Measurements from ENCODE around the gene FOXE3.

Gene FOXE3

GRCh38 chr1:47374501-47374900 is 41.6 kb upstream of the FOXE3 start:
- no peak overlapping the region for H2AFZ ChIP-seq (ENCODE audit: low read length)
- no peak overlapping the region for H3K4me3 ChIP-seq (ENCODE audit: low read length)
- H3K9ac ChIP-seq (ENCODE audit: low read length), result no peak overlapping the region
- no peaks in the 10 kb centered on the region for H3K9me2 ChIP-seq (replicated peaks; ENCODE audit: insufficient read depth, low read length)
- TF ChIP-seq EZH2phosphoT487 (IDR thresholded peaks at IDR 0.05; ENCODE audit: low read length), result no peak
- H3K36me3 ChIP-seq (replicated peaks; ENCODE audit: insufficient read depth, low read length), result no peaks in the 10 kb centered on the region; the same call in 1 of the 2 replicates
- no peaks in the 10 kb centered on the region for H3K79me2 ChIP-seq (ENCODE audit: low read length)
- no peak overlapping the region for H3K27ac ChIP-seq (ENCODE audit: low read length)
- no peaks in the 10 kb centered on the region for H3K9me3 ChIP-seq (replicated peaks; ENCODE audit: insufficient read depth, low read length)
- H3K4me2 ChIP-seq (ENCODE audit: low read depth, low read length), result no peak overlapping the region
- no peaks in the 10 kb centered on the region for H4K20me1 ChIP-seq (ENCODE audit: insufficient read depth, low read length)
- no peaks in the 10 kb centered on the region for H3K27me3 ChIP-seq (replicated peaks; ENCODE audit: insufficient read depth, low read length)
- no peak for DNase-seq
- H3F3A ChIP-seq (ENCODE audit: insufficient read depth, low read length), result no peaks in the 10 kb centered on the region; the same call in 1 of the 2 replicates
- peaks cover 4% of the 10 kb centered on the region; the same call in 1 of the 2 replicates for H3K4me1 ChIP-seq (ENCODE audit: low read length)

GRCh38 chr1:47378147-47378546 is 37.9 kb upstream of the FOXE3 start:
- Histone ChIP-seq H2AFZ (ENCODE audit: low read length) (no peak overlapping the region), H3F3A (ENCODE audit: insufficient read depth, low read length) (no peaks in the 10 kb centered on the region; the same call in 1 of the 2 replicates), H3K79me2 (ENCODE audit: low read length) (no peaks in the 10 kb centered on the region), H3K4me3 (ENCODE audit: low read length) (no peak overlapping the region), H3K4me1 (ENCODE audit: low read length) (peaks cover 4% of the 10 kb centered on the region; the same call in 1 of the 2 replicates), H3K4me2 (ENCODE audit: low read depth, low read length) (no peak overlapping the region), H3K9me2 (replicated peaks; ENCODE audit: insufficient read depth, low read length) (no peaks in the 10 kb centered on the region), H4K20me1 (ENCODE audit: insufficient read depth, low read length) (no peaks in the 10 kb centered on the region), H3K27me3 (replicated peaks; ENCODE audit: insufficient read depth, low read length) (no peaks in the 10 kb centered on the region), H3K9ac (ENCODE audit: low read length) (no peak overlapping the region), H3K36me3 (replicated peaks; ENCODE audit: insufficient read depth, low read length) (no peaks in the 10 kb centered on the region; the same call in 1 of the 2 replicates), H3K27ac (ENCODE audit: low read length) (no peak overlapping the region), H3K9me3 (replicated peaks; ENCODE audit: insufficient read depth, low read length) (no peaks in the 10 kb centered on the region)
- no peak for TF ChIP-seq EZH2phosphoT487 (IDR thresholded peaks at IDR 0.05; ENCODE audit: low read length)
- no peak for TF ChIP-seq CTCF (IDR thresholded peaks at IDR 0.05; ENCODE audit: low read length)
- no peak for TF ChIP-seq EZH2 (optimal IDR thresholded peaks at IDR 0.05; ENCODE audit: low read depth, low read length)
- DNase-seq, result no peak

- no peaks in the 10 kb centered on the region for H3K36me3 ChIP-seq (replicated peaks; ENCODE audit: insufficient read depth, low read length)
- no peak overlapping the region for H3K4me3 ChIP-seq (ENCODE audit: low read length)
- no peak overlapping the region for H2AFZ ChIP-seq (ENCODE audit: low read length)
- H3K4me2 ChIP-seq (ENCODE audit: low read depth, low read length), result no peak overlapping the region
- no peak overlapping the region for H3K27ac ChIP-seq (ENCODE audit: low read length)
- no peak overlapping the region for H3K9ac ChIP-seq (ENCODE audit: low read length)
- no peak for DNase-seq
- no peaks in the 10 kb centered on the region for H3K9me2 ChIP-seq (replicated peaks; ENCODE audit: insufficient read depth, low read length)
- TF ChIP-seq EZH2 (optimal IDR thresholded peaks at IDR 0.05; ENCODE audit: low read depth, low read length), result no peak
- TF ChIP-seq CTCF (IDR thresholded peaks at IDR 0.05; ENCODE audit: low read length), result no peak
- no peak for TF ChIP-seq EZH2phosphoT487 (IDR thresholded peaks at IDR 0.05; ENCODE audit: low read length)
- peaks cover 4% of the 10 kb centered on the region; the same call in 1 of the 2 replicates for H3K4me1 ChIP-seq (ENCODE audit: low read length)
- H4K20me1 ChIP-seq (ENCODE audit: insufficient read depth, low read length), result no peaks in the 10 kb centered on the region
- no peaks in the 10 kb centered on the region for H3K9me3 ChIP-seq (replicated peaks; ENCODE audit: insufficient read depth, low read length)
- H3K79me2 ChIP-seq (ENCODE audit: low read length), result no peaks in the 10 kb centered on the region
- H3F3A ChIP-seq (ENCODE audit: insufficient read depth, low read length), result no peaks in the 10 kb centered on the region; the same call in 1 of the 2 replicates
- H3K27me3 ChIP-seq (replicated peaks; ENCODE audit: insufficient read depth, low read length), result no peaks in the 10 kb centered on the region
Observed at GRCh38 chr1:47380699-47381098, 35.4 kb upstream of the FOXE3 start.

- H2AFZ ChIP-seq (ENCODE audit: low read length), result no peak overlapping the region
- DNase-seq, result no peak
- no peaks in the 10 kb centered on the region for H3K36me3 ChIP-seq (replicated peaks; ENCODE audit: insufficient read depth, low read length)
- no peak for TF ChIP-seq EZH2 (optimal IDR thresholded peaks at IDR 0.05; ENCODE audit: low read depth, low read length)
- no peak for TF ChIP-seq CTCF (IDR thresholded peaks at IDR 0.05; ENCODE audit: low read length)
- no peak for TF ChIP-seq EZH2phosphoT487 (IDR thresholded peaks at IDR 0.05; ENCODE audit: low read length)
- no peak overlapping the region for H3K27ac ChIP-seq (ENCODE audit: low read length)
- no peaks in the 10 kb centered on the region for H3K79me2 ChIP-seq (ENCODE audit: low read length)
- no peaks in the 10 kb centered on the region for H4K20me1 ChIP-seq (ENCODE audit: insufficient read depth, low read length)
- no peak overlapping the region for H3K4me3 ChIP-seq (ENCODE audit: low read length)
- H3K9me2 ChIP-seq (replicated peaks; ENCODE audit: insufficient read depth, low read length), result no peaks in the 10 kb centered on the region
- H3K4me2 ChIP-seq (ENCODE audit: low read depth, low read length), result no peak overlapping the region
- H3F3A ChIP-seq (ENCODE audit: insufficient read depth, low read length), result peaks cover 2% of the 10 kb centered on the region; the same call in 1 of the 2 replicates
- no peaks in the 10 kb centered on the region for H3K9me3 ChIP-seq (replicated peaks; ENCODE audit: insufficient read depth, low read length)
- no peak overlapping the region for H3K9ac ChIP-seq (ENCODE audit: low read length)
- H3K27me3 ChIP-seq (replicated peaks; ENCODE audit: insufficient read depth, low read length), result no peaks in the 10 kb centered on the region
- H3K4me1 ChIP-seq (ENCODE audit: low read length), result peaks cover 4% of the 10 kb centered on the region; the same call in 1 of the 2 replicates
Observed at GRCh38 chr1:47382399-47382983, 33.6 kb upstream of the FOXE3 start.
